ENCODE data around the gene RGS18.
"Not testable (repeated sequence)": the region's sequence is repeated elsewhere in the genome, so short reads cannot be mapped to it uniquely, and the experiment has no call there.

The RGS18 gene

GRCh38 chr1:192165002-192165401 lies 6.7 kb downstream of the RGS18 start:
- DNase-seq (ENCODE audit: low read depth, low spot score): not testable (repeated sequence)

DNA sequence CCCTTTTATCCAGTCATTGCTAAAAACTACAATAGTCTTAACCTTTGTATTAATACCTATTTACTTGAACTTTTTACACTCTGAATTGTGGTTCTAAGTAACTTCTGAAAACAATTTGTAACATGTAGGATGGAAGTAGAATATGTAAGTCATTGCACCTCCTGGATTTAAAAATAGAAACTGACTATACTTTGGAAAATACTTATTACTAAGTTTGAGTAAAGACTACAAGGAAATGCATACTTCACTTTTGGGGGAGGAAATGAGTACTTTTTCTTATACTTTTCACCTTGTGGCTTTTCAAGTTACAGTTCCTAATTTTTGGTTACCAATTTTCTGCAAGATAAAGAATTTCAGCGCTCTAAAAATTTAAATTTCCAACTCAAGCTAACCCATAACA lies 8.7 kb downstream of the RGS18 start:
- DNase-seq (ENCODE audit: low read depth, low spot score): no peak

GRCh38 chr1:192167911-192168700 lies 9.8 kb downstream of the RGS18 start:
- no peak for DNase-seq (ENCODE audit: low read depth, low spot score)

- no peak for DNase-seq (ENCODE audit: low read depth, low spot score)
Measured at GRCh38 chr1:192168964-192169363, 10.7 kb downstream of the RGS18 start.

DNA sequence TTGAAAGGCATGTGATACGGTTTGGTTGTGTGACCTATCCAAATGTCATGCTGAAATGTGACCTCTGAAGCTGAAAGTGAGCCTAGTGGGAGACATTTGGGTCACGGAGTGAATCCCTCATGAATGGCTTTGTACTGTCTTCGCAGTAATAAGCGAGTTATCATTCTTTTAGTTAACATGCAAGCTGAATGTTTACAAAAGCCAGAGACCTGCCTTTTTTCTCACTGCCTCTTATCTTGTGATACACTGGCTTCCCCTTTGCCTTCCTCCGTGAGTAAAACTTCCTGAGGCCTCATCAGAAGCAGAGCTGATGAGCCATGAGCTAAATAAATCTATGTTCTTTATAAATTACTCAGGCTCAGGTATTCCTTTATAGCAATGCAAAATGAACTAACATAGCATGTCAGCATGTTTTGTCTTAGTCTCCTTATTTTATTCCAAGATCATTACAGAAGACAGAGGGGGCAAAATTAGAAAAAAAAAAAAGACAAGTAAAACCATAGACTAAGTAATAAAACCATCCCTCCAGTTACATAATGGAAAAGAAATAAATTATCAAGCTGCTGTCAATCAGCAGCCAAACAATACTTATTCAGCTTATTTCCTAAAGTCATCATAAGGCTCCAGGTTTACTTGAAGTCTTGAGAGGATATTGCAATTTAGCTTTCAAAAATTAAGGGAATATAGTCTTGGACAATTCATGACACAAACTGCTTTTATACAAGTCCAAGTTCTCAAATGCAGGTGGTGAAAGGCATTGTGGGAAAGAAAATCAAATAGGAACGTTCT lies 12.1 kb downstream of the RGS18 start:
- DNase-seq (ENCODE audit: low read depth, low spot score): no peak

DNA sequence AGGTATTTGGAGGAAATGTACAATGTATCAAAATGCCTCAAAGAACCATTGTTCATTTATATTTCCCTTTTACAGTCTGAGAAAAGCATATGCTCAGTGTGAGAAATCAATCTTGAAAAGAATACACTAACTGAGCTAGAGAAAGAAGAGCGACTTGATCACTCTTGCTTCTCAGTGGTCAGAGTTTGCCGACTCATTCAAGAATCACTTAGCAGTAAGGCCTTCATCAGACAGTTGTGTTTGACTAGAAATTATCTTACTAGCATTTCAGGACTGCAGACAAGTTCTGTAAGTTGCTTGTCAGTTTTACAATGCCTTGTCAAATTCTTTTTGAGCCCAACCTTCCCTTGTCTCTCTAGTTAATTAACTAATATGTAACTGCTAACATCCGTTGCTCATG lies 12.9 kb downstream of the RGS18 start:
- no peak for DNase-seq (ENCODE audit: low read depth, low spot score)

GRCh38 chr1:192175971-192176370 lies 17.7 kb downstream of the RGS18 start:
- no peak for DNase-seq (ENCODE audit: low read depth, low spot score)

GRCh38 chr1:192183788-192184187 lies 25.5 kb downstream of the RGS18 start:
- no peak for DNase-seq (ENCODE audit: low read depth, low spot score)

- DNase-seq (ENCODE audit: low read depth, low spot score): no peak
Measured at GRCh38 chr1:192186197-192186596, 27.9 kb downstream of the RGS18 start.

DNA sequence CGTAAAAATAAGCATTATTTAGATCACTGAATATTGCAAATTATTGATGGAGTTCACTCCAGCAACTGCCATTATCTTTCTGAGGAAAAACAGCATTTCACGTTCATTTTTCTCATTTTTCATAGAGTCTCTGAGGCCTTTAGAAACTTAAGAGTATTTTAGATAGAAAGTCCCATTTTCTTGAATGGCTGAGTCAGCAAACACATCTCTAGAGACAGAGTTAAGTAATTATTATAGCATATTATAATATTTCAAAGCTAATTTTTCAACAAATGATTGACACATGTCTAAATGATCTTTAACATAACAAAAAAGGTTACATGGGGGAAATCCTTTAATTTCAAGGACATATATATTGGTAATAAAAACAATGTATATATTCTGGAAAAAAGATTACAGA lies 31.8 kb downstream of the RGS18 start:
- DNase-seq (ENCODE audit: low read depth, low spot score): no peak

GRCh38 chr1:192201303-192201702 lies 43.0 kb downstream of the RGS18 start:
- DNase-seq (ENCODE audit: low read depth, low spot score): no peak

- DNase-seq (ENCODE audit: low read depth, low spot score): no peak
Measured at GRCh38 chr1:192224396-192224795, 66.1 kb downstream of the RGS18 start.

DNA sequence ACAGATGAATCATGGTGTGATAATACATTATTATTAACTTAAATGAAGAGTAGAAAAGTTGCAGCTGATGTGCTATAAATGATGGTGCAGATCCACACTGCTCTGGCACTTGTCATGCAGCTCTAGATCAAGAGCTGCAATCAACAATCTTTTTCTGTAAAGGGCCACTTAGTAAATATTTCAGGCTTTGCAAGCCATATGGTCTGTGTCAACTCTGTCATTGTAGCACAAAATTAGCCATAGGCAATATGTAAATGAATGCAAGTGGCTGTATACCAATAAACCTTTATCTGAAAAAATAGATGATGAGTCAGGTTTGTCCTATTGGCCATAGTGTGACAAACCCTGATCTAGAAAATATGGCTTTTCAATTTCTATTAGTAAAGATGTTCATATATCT lies 66.6 kb downstream of the RGS18 start:
- no peak for DNase-seq (ENCODE audit: low read depth, low spot score)

GRCh38 chr1:192225266-192225665 lies 67.0 kb downstream of the RGS18 start:
- DNase-seq (ENCODE audit: low read depth, low spot score): no peak

GRCh38 chr1:192225703-192226102 lies 67.4 kb downstream of the RGS18 start:
- DNase-seq (ENCODE audit: low read depth, low spot score): no peak

DNA sequence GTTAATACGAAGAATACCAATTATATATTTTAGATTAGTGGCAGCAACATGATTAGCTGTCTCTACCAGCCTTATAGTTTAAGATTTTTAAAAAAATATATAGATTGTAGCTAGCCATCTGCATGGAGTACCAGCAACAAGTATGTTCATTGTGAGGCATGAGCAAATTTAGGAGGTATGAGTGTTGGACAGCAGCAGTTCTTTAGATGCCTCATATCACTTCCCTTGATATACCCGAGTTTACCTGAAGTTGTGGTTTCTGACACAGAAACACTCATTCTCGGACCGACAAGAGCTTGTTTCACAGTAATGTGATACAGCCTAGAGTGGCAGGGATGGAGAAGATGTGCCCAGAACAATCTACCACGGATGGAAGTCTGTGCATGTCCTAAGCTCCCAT lies 69.1 kb downstream of the RGS18 start:
- DNase-seq (ENCODE audit: low read depth, low spot score): no peak

DNA sequence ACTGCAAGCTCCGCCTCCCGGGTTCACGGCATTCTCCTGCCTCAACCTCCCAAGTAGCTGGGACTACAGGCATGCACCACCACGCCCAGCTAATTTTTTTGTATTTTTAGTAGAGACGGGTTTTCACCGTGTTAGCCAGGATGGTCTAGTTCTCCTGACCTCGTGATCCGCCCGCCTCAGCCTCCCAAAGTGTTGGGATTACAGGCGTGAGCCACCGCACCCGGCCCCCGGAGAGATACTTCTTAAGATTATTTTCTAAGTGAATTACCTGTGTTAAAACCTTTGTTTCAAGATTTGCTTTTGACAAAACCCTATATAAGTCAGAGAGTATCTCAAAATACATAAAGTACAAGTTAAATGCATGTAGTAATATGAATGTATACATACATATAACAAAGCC lies 69.7 kb downstream of the RGS18 start:
- not testable (repeated sequence) for DNase-seq (ENCODE audit: low read depth, low spot score)

- no peak for DNase-seq (ENCODE audit: low read depth, low spot score)
Measured at GRCh38 chr1:192232817-192233417, 74.7 kb downstream of the RGS18 start.

DNA sequence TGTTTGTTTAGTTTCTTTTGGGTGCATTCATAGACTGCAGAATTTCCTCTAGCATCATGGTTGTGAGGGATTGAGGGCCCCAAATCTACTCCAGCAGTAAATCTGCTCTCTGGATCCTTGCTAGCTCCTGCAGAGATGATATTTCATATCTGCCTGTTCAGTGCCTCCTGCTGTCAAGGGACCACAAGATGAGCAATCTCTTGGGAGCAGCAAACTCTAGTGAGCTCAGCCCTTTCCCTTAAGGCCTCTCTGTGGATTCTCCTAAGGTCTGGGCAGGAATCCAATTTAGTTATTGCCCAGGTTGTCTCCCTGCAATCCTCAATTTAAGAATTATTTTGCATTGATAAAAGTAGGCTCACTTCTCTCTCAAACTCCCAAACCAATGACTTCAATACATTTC lies 76.9 kb downstream of the RGS18 start:
- DNase-seq (ENCODE audit: low read depth, low spot score): no peak
